GM21381 (cell line): Measurements from ENCODE around the gene TBC1D14.

ENCODE experiments used
- ATAC-seq: cut with Tn5 transposase; IDR thresholded peaks from one replicate; pipeline ENCODE4 v1.9.1; 2021; ENCODE audit warnings: mild to moderate bottlenecking, moderate library complexity; ENCODE audit not compliant: unreplicated experiment

TBC1D14 gene

GRCh38 chr4:7017446-7018048 lies 107.9 kb downstream of the TBC1D14 start:
- no peak for ATAC-seq

GRCh38 chr4:7018281-7018680 lies 108.7 kb downstream of the TBC1D14 start:
- no peak for ATAC-seq

- no peak for ATAC-seq
Measured at GRCh38 chr4:7019367-7019766, 109.7 kb downstream of the TBC1D14 start.

- no peak for ATAC-seq
Measured at GRCh38 chr4:7020290-7020689, 110.7 kb downstream of the TBC1D14 start.

GRCh38 chr4:7020856-7021255 lies 111.2 kb downstream of the TBC1D14 start:
- ATAC-seq = no peak

- no peak for ATAC-seq
Measured at GRCh38 chr4:7021355-7021754, 111.7 kb downstream of the TBC1D14 start.

GRCh38 chr4:7021930-7022664 lies 112.5 kb downstream of the TBC1D14 start:
- ATAC-seq = no peak

- no peak for ATAC-seq
Measured at GRCh38 chr4:7023486-7023885, 113.9 kb downstream of the TBC1D14 start.

GRCh38 chr4:7023901-7024300 lies 114.3 kb downstream of the TBC1D14 start:
- no peak for ATAC-seq

- no peak for ATAC-seq
Measured at GRCh38 chr4:7024336-7024890, 114.8 kb downstream of the TBC1D14 start.

- ATAC-seq = no peak
Measured at GRCh38 chr4:7025040-7025602, 115.5 kb downstream of the TBC1D14 start.

- no peak for ATAC-seq
Measured at GRCh38 chr4:7026107-7026506, 116.5 kb downstream of the TBC1D14 start.

- no peak for ATAC-seq
Measured at GRCh38 chr4:7027284-7027683, 117.7 kb downstream of the TBC1D14 start.

GRCh38 chr4:7027913-7028312 lies 118.3 kb downstream of the TBC1D14 start:
- ATAC-seq = no peak

- ATAC-seq = no peak
Measured at GRCh38 chr4:7029212-7029611, 119.6 kb downstream of the TBC1D14 start.

- ATAC-seq = no peak
Measured at GRCh38 chr4:7029921-7030320, 120.3 kb downstream of the TBC1D14 start.

GRCh38 chr4:7030856-7031255 lies 121.2 kb downstream of the TBC1D14 start:
- ATAC-seq = no peak

- ATAC-seq = no peak
Measured at GRCh38 chr4:7031558-7032449, 122.2 kb downstream of the TBC1D14 start.

- no peak for ATAC-seq
Measured at GRCh38 chr4:7032596-7032995, 123.0 kb downstream of the TBC1D14 start.

GRCh38 chr4:7034262-7035081 lies 124.8 kb downstream of the TBC1D14 start:
- ATAC-seq = no peak
